NB4 (cell line): ENCODE measurements around the gene FBXO21.

ENCODE experiments used
- CTCF ChIP-seq: IDR thresholded peaks from one replicate; pipeline ENCODE4 v1.5.1; 2012; ENCODE audit warnings: low read depth, low read length
- POLR2A ChIP-seq: IDR thresholded peaks from 2 replicates; pipeline ENCODE4 v1.6.1; 2011; ENCODE audit warnings: mild to moderate bottlenecking; ENCODE audit not compliant: insufficient read length; ENCODE audit errors: extremely low read depth

GRCh38 chr12:117178745-117179144, 11.5 kb downstream of the FBXO21 start:
- TF ChIP-seq CTCF (no peak), POLR2A (no peak)
